Fibroblast of lung (primary cell): Measurements from ENCODE around the gene YWHAH.

Experiments used
- EZH2 ChIP-seq: IDR thresholded peaks from 2 replicates; pipeline ENCODE4 v1.5.1; 2012; ENCODE audit warnings: low read length, control low read depth, mild to moderate bottlenecking; ENCODE audit errors: missing control alignments
- TF ChIP-seq, protein P1 (sequence below), 2 donors: IDR thresholded peaks in 1 of 2; conservative IDR thresholded peaks in 1 of 2; 1 replicate in 1 of 2; 2 replicates in 1 of 2; pipeline ENCODE4 v1.5.1; 2011 to 2012; ENCODE audit warnings: low read length in 2 of 2, control low read depth in 1 of 2, inconsistent platforms in 1 of 2, low read depth in 1 of 2, mild to moderate bottlenecking in 1 of 2

DNA sequence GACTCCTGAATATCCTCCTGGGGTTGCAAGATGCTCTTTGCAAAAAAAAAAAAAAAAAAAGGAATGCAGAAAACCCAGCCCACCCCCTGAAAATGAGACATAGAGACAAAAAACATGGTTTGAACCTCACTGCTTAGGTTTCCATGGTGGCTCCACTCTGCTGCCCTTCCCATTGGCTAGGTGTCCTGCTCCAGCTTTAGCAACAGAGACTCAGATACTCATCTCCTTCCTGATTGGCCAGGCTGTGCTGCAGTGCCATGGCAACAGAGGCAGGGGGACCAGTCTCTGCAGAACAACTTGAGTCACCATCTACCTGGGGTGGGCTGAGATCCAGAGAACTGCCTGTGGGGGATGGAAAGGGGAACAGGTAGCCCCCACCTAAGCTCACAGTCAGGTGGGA is 17.4 kb upstream of the YWHAH start:
- TF ChIP-seq, protein P1, sequence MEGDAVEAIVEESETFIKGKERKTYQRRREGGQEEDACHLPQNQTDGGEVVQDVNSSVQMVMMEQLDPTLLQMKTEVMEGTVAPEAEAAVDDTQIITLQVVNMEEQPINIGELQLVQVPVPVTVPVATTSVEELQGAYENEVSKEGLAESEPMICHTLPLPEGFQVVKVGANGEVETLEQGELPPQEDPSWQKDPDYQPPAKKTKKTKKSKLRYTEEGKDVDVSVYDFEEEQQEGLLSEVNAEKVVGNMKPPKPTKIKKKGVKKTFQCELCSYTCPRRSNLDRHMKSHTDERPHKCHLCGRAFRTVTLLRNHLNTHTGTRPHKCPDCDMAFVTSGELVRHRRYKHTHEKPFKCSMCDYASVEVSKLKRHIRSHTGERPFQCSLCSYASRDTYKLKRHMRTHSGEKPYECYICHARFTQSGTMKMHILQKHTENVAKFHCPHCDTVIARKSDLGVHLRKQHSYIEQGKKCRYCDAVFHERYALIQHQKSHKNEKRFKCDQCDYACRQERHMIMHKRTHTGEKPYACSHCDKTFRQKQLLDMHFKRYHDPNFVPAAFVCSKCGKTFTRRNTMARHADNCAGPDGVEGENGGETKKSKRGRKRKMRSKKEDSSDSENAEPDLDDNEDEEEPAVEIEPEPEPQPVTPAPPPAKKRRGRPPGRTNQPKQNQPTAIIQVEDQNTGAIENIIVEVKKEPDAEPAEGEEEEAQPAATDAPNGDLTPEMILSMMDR (conservative IDR thresholded peaks at IDR 0.05 in 1 of 2, IDR thresholded peaks at IDR 0.05 in 1 of 2; ENCODE audit: low read depth in 1 of 2, low read length in 2 of 2), result no peak
- TF ChIP-seq EZH2, result no peak
